Dedifferentiated amniotic fluid mesenchymal stem cell (primary cell): Measurements from ENCODE around the gene LIPA.

Experiments
- DNase-seq: peaks from one replicate; pipeline ENCODE4 v3.0.0-alpha.2; 2016; ENCODE audit errors: extremely low spot score

LIPA gene

DNA sequence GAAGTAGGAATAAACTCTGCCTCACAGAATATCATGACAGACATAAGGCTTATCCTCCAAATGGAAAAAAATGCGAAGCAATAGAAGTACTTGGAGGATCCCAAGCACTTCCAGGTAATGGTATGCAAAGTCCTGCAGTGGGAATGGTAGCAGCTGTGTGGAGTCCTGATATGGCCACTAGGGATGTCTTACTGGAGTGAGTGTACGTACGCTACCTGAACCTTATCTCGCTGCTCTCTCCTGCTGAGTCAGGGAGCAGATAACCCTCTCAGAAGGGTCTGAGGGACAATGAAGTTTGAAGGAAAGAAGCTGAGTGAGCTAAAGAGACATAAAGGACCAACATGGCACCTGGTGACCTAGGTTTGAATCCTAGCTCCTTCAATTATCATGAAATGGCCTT, 86.7 kb downstream of the LIPA start:
- DNase-seq = no peak

DNA sequence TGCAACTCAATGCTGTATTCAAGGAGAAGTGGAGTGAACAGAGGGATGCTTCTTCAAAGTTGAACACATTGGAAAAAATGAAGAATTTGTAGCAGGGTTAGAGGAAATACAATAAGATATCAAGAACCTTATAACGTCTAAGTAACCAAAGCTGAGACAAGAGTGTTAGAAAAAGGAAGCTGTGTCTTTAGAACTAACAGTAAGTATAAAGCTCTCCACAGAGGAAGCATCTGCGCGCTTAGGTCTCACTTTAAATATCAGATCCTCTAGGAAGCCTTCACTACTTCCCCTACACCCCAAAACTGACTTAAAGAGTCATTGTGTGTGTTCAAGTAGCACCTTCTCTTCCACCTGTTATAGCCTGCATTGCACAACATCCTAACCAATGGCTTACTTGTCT, 87.5 kb downstream of the LIPA start:
- no peak for DNase-seq
